Prostate gland (tissue), 2 donors: ENCODE data around the gene FOXS1. TPM values are rescaled to one million over a fixed set of nuclear protein-coding genes. Genes with fewer than 3 reads are reported as not detected.

ENCODE experiments used
- DNase-seq: peaks from one replicate; pipeline ENCODE4 v3.0.0-alpha.2; 2019; ENCODE audit warnings: low spot score
- H3K27ac ChIP-seq, 2 donors: fragments of 200-600 bp; sonication (generic); 2 replicates each; pipeline ENCODE4 v1.5.1; 2017 to 2019
- H3K27me3 ChIP-seq: fragments of 200-600 bp; sonication (generic); replicated peaks from 2 replicates; pipeline ENCODE4 v1.5.1; 2019; ENCODE audit not compliant: insufficient read depth
- H3K36me3 ChIP-seq, 2 donors: fragments of 200-600 bp; sonication (generic); 1 replicate in 1 of 2; 2 replicates in 1 of 2; pipeline versions ENCODE4 v1.5.1 to v1.8.1; 2017 to 2019
- H3K4me1 ChIP-seq: fragments of 200-600 bp; sonication (generic); replicated peaks from 2 replicates; pipeline ENCODE4 v1.5.1; 2019
- H3K4me3 ChIP-seq, 2 donors: fragments of 200-600 bp; sonication (generic); 2 replicates each; pipeline ENCODE4 v1.5.1; 2017 to 2019
- H3K9me3 ChIP-seq: fragments of 200-600 bp; sonication (generic); 2 replicates; pipeline ENCODE4 v1.5.1; 2017
- POLR2A ChIP-seq: fragments of 450-650 bp; IDR thresholded peaks from one replicate; pipeline ENCODE4 v1.6.1; 2016; ENCODE audit warnings: antibody characterized with exemption, mild to moderate bottlenecking
- POLR2AphosphoS5 ChIP-seq: sonication (generic); formaldehyde crosslinking; IDR thresholded peaks from one replicate; pipeline ENCODE4 v1.6.1; 2017; ENCODE audit warnings: antibody characterized with exemption
- WGBS: methylation state at CpG from one replicate; pipeline ENCODE4 v1.1.5; 2018; 5-methylcytosine and 5-hydroxymethylcytosine counted together
- intact Hi-C: fragments of 100-400 bp; cut with DNase I; formaldehyde crosslinking; loops from one replicate; pipeline ENCODE4 v1.14.2; 2022
- total RNA-seq, 2 donors: library from RNA; depleted of rRNA; stranded (reverse); fragments of >200 nt; gene quantifications; one replicate each; pipeline ENCODE4 v1.1.0, GENCODE V29; 2016
- TF ChIP-seq, protein P1 (sequence below), 4 experiments: fragments of 200-600 bp in 2 of 4; fragments of 450-650 bp in 2 of 4; sonication (generic) in 2 of 4; IDR thresholded peaks; 1 replicate in 3 of 4; 2 replicates in 1 of 4; pipeline ENCODE4 v1.5.1; 2016 to 2019; ENCODE audit warnings: antibody characterized with exemption in 4 of 4, mild to moderate bottlenecking in 2 of 4, moderate library complexity in 2 of 4

FOXS1 gene
- total RNA-seq, 2 donors from 2014 or later, result 8.3 TPM; not detected in 1

DNA sequence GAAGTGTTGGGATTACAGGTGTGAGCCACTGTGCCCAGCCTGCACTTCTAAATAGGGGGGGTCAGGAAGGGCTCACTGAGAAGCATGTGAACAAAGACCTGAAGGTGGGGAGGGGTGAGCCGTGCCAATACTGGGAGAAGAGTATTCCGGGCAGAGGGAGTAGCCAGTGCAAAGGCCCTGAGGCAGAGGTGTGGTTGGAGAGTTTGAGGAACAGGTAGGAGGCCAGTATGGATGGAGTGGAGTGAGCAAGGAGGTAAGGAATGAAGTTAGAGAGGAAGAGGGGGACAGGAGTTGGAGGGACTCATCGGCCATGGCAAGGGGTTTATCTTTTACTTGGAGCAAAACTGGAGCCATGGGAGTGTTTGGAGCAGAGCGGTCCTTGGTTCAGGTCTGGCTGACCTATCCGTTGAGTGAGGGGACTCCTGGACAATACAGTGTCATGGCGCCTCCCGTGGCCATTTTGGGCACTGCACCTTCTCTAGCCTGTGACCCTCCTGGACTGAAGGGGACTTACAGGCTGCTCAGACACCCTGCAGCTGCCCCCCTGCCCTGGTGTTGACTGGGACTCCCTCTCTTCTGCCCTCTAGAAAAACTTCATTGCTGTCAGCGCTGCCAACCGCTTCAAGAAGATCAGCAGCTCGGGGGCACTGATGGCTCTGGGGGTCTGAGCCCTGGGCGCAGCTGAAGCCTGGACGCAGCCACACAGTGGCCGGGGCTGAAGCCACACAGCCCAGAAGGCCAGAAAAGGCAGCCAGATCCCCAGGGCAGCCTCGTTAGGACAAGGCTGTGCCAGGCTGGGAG lies 12.1 kb downstream of the FOXS1 start:
- Histone ChIP-seq H3K4me1 (no peaks in the 10 kb centered on the region), H3K27me3 (no peaks in the 10 kb centered on the region), H3K36me3 (no peaks in the 10 kb centered on the region), H3K4me3 (no peak overlapping the region), H3K27ac (no peak overlapping the region), H3K9me3 (no peaks in the 10 kb centered on the region)
- DNase-seq, result no peak
- intact Hi-C loops, result no loop called here
- no peak for TF ChIP-seq POLR2A
- TF ChIP-seq, protein P1, sequence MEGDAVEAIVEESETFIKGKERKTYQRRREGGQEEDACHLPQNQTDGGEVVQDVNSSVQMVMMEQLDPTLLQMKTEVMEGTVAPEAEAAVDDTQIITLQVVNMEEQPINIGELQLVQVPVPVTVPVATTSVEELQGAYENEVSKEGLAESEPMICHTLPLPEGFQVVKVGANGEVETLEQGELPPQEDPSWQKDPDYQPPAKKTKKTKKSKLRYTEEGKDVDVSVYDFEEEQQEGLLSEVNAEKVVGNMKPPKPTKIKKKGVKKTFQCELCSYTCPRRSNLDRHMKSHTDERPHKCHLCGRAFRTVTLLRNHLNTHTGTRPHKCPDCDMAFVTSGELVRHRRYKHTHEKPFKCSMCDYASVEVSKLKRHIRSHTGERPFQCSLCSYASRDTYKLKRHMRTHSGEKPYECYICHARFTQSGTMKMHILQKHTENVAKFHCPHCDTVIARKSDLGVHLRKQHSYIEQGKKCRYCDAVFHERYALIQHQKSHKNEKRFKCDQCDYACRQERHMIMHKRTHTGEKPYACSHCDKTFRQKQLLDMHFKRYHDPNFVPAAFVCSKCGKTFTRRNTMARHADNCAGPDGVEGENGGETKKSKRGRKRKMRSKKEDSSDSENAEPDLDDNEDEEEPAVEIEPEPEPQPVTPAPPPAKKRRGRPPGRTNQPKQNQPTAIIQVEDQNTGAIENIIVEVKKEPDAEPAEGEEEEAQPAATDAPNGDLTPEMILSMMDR (IDR thresholded peaks at IDR 0.05), result peak in 3 of 4 experiments; percentile 37 to 60 (median 46)
- no peak for TF ChIP-seq POLR2AphosphoS5
- 66% methylated on average over 14 of the region's 14 CpGs for WGBS

DNA sequence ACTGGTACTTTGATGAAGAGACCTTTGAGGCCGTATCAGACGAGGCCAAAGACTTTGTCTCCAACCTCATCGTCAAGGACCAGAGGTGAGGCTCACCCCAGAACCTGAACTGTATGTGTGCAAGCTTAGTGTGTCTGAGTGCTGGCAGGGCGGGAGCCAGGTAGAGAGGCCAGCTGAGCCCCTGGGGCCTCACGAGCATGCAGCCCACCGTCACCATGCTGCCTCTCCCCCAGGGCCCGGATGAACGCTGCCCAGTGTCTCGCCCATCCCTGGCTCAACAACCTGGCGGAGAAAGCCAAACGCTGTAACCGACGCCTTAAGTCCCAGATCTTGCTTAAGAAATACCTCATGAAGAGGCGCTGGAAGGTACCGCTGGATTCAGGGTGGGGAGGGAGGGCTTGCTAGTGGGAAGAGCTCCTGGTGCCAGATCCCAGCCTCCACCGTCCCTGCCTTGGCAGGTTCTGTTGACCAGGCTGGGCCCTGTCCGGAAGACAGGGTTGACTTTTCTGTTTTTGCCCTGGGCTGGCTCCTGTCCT lies 13.6 kb downstream of the FOXS1 start:
- TF ChIP-seq, protein P1 (IDR thresholded peaks at IDR 0.05), result no peak
- TF ChIP-seq POLR2A (no peak), POLR2AphosphoS5 (no peak)
- Histone ChIP-seq H3K27me3 (no peaks in the 10 kb centered on the region), H3K27ac (no peak overlapping the region), H3K4me3 (no peak overlapping the region), H3K9me3 (no peaks in the 10 kb centered on the region), H3K36me3 (no peaks in the 10 kb centered on the region), H3K4me1 (no peaks in the 10 kb centered on the region)
- DNase-seq, result no peak
- intact Hi-C loops, result no loop called here
- 88% methylated on average over 17 of the region's 17 CpGs for WGBS

DNA sequence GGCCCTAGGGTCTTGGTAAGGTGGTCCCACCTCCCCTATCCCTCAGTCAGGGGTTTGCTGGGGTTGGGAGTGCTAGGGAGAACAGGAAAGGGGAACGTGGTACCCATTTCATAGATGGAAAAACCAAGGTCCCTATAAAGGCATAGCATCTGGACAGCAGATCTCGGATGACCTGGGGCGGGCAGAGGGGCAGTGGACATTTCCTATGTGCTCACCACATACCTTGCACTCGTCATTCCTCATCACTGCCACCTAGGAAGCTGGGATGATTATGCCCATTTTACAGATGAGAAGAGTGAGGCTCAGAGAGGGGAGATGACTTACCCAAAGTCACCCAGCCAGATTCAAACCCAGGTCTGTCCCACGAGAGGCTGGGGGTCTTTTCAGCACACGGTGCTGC lies 14.2 kb downstream of the FOXS1 start:
- Histone ChIP-seq H3K9me3 (no peaks in the 10 kb centered on the region), H3K27ac (no peak overlapping the region), H3K36me3 (no peaks in the 10 kb centered on the region), H3K4me1 (no peaks in the 10 kb centered on the region), H3K4me3 (no peak overlapping the region), H3K27me3 (no peaks in the 10 kb centered on the region)
- no peak for DNase-seq
- TF ChIP-seq POLR2AphosphoS5, result no peak
- TF ChIP-seq, protein P1 (IDR thresholded peaks at IDR 0.05), result no peak
- no peak for TF ChIP-seq POLR2A
- WGBS, result 87% methylated on average over 6 of the region's 6 CpGs
- intact Hi-C loops, result no loop called here

DNA sequence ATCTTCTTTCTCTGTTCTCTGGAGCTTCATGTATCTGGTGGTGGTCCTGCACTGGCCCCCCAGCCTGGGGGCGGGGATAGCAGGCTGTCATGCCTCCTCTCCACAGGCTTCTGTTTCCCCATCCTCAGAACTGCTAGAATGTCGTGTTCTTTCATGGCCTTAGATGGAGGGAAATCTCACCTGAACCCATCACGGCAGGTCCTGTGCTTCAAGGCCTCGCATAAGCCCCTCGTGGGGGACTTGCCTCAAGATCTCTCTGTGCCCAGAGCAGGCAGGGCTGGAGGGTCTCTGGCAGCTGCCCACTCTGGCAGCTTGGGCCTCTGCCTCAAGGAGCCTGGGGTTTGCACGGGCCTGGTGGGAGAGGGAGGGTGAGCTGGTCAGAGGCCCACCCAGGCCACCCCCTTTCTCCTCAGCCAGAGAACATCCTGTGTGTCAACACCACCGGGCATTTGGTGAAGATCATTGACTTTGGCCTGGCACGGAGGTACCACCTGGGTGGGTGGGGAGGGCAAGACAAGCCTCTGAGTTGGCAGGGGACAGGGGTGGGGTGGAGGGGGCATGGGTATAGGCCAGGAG lies 14.9 kb downstream of the FOXS1 start:
- no peak overlapping the region for H3K4me3 ChIP-seq
- WGBS, result 86% methylated on average over 8 of the region's 8 CpGs
- no peak overlapping the region for H3K27ac ChIP-seq
- H3K4me1 ChIP-seq, result no peaks in the 10 kb centered on the region
- H3K36me3 ChIP-seq, result no peaks in the 10 kb centered on the region
- no peaks in the 10 kb centered on the region for H3K9me3 ChIP-seq
- DNase-seq, result no peak
- no peaks in the 10 kb centered on the region for H3K27me3 ChIP-seq
- intact Hi-C loops, result no loop called here
- TF ChIP-seq POLR2A (no peak), POLR2AphosphoS5 (no peak)
- TF ChIP-seq, protein P1 (IDR thresholded peaks at IDR 0.05), result no peak
